GM18858 (cell line): ENCODE results near the gene ZNF79.

Source experiments
- ATAC-seq: cut with Tn5 transposase; IDR thresholded peaks from one replicate; pipeline ENCODE4 v1.9.1; 2021; ENCODE audit not compliant: unreplicated experiment

The ZNF79 gene

GRCh38 chr9:127493592-127494303, 69.6 kb downstream of the ZNF79 start:
- no peak for ATAC-seq

- no peak for ATAC-seq
Observed at GRCh38 chr9:127494304-127494702, 70.1 kb downstream of the ZNF79 start.
